Stimulated activated CD8-positive, alpha-beta memory T cell treated with anti-CD3 and anti-CD28 coated beads, Interleukin-2, amount 100 ng/mL, for 48 hours (primary cell): Measurements from ENCODE around the gene RANBP17.
"Not testable (repeated sequence)": the region's sequence is repeated elsewhere in the genome, so short reads cannot be mapped to it uniquely, and the experiment has no call there.

ENCODE experiments used
- DNase-seq, 2 donors: peaks; one replicate each; pipeline ENCODE4 v3.0.0-alpha.2; 2020; ENCODE audit warnings: low read depth in 2 of 2

Gene RANBP17

GRCh38 chr5:171155621-171156020 is 293.8 kb downstream of the RANBP17 start:
- DNase-seq: no peak

- no peak for DNase-seq
Observed at GRCh38 chr5:171157276-171157675, 295.5 kb downstream of the RANBP17 start.

GRCh38 chr5:171157775-171158174 is 296.0 kb downstream of the RANBP17 start:
- no peak for DNase-seq

- DNase-seq: no peak
Observed at GRCh38 chr5:171158581-171158980, 296.8 kb downstream of the RANBP17 start.

GRCh38 chr5:171162165-171162564 is 300.3 kb downstream of the RANBP17 start:
- no peak for DNase-seq

- DNase-seq: no peak
Observed at GRCh38 chr5:171162596-171162995, 300.8 kb downstream of the RANBP17 start.

GRCh38 chr5:171166766-171167165 is 304.9 kb downstream of the RANBP17 start:
- DNase-seq: no peak

GRCh38 chr5:171168171-171168570 is 306.4 kb downstream of the RANBP17 start:
- DNase-seq: no peak

GRCh38 chr5:171174960-171175359 is 313.1 kb downstream of the RANBP17 start:
- DNase-seq: not testable (repeated sequence)

GRCh38 chr5:171175746-171176145 is 313.9 kb downstream of the RANBP17 start:
- no peak for DNase-seq

GRCh38 chr5:171178190-171178589 is 316.4 kb downstream of the RANBP17 start:
- not testable (repeated sequence) for DNase-seq

GRCh38 chr5:171188016-171188415 is 326.2 kb downstream of the RANBP17 start:
- DNase-seq: no peak

- no peak for DNase-seq
Observed at GRCh38 chr5:171189442-171189841, 327.6 kb downstream of the RANBP17 start.

GRCh38 chr5:171192111-171192510 is 330.3 kb downstream of the RANBP17 start:
- no peak for DNase-seq

- no peak for DNase-seq
Observed at GRCh38 chr5:171201310-171201709, 339.5 kb downstream of the RANBP17 start.

- DNase-seq: no peak
Observed at GRCh38 chr5:171205375-171205774, 343.6 kb downstream of the RANBP17 start.

- peak in 1 of 2 donors; percentile 1 for DNase-seq
Observed at GRCh38 chr5:171207256-171207847, 345.5 kb downstream of the RANBP17 start.

GRCh38 chr5:171221916-171222315 is 360.1 kb downstream of the RANBP17 start:
- DNase-seq: no peak

GRCh38 chr5:171223927-171224326 is 362.1 kb downstream of the RANBP17 start:
- DNase-seq: no peak

- DNase-seq: no peak
Observed at GRCh38 chr5:171226096-171226754, 364.4 kb downstream of the RANBP17 start.

- DNase-seq: no peak
Observed at GRCh38 chr5:171226864-171227263, 365.0 kb downstream of the RANBP17 start.

GRCh38 chr5:171236651-171237050 is 374.8 kb downstream of the RANBP17 start:
- no peak for DNase-seq

- no peak for DNase-seq
Observed at GRCh38 chr5:171242521-171242920, 380.7 kb downstream of the RANBP17 start.

GRCh38 chr5:171246231-171246630 is 384.4 kb downstream of the RANBP17 start:
- no peak for DNase-seq
